ENCODE measurements around the gene ESR1. TPM values are rescaled to one million over a fixed set of nuclear protein-coding genes. Genes with fewer than 3 reads are reported as not detected.
A peak's percentile ranks its signal among the peaks of the same experiment; 100 is the strongest.

ESR1 gene
- total and polyA plus RNA-seq, 4 donors, result 0.05 to 16.1 (median 6.3) TPM

- WGBS, result 26% methylated on average over 4 of the region's 4 CpGs
- H3K4me3 ChIP-seq (ENCODE audit: low read depth in 1 of 3, low read length in 3 of 3), result no peak overlapping the region
- H3K9ac ChIP-seq (ENCODE audit: low read depth in 1 of 2, low read length in 2 of 2), result no peak overlapping the region
- H3K27ac ChIP-seq (ENCODE audit: low read depth in 1 of 2, low read length in 2 of 2), result no peak overlapping the region
- peaks cover 6 to 46% (median 20%) of the 10 kb centered on the region in 4 donors for H3K36me3 ChIP-seq (ENCODE audit: control insufficient read depth in 4 of 4, insufficient read depth in 3 of 4, low read depth in 1 of 4, low read length in 3 of 4)
- TF ChIP-seq YY1 (IDR thresholded peaks at IDR 0.05), result peak; percentile 42
- no peak for TF ChIP-seq RAD21 (IDR thresholded peaks at IDR 0.05)
- peak; percentile 57 for TF ChIP-seq FOXA2 (IDR thresholded peaks at IDR 0.05)
- peak; percentile 53 for TF ChIP-seq FOXA1 (IDR thresholded peaks at IDR 0.05)
- TF ChIP-seq MAX (IDR thresholded peaks at IDR 0.05), result peak; percentile 18
- TF ChIP-seq ATF3 (IDR thresholded peaks at IDR 0.05), result no peak
- TF ChIP-seq ZBTB33 (IDR thresholded peaks at IDR 0.05), result no peak
- no peak for TF ChIP-seq HNF4G (IDR thresholded peaks at IDR 0.05)
- peak; percentile 91 to 94 for TF ChIP-seq RXRA (IDR thresholded peaks at IDR 0.05)
- TF ChIP-seq TAF1 (conservative IDR thresholded peaks at IDR 0.05), result no peak
- peak; percentile 37 to 46 for TF ChIP-seq HNF4A (conservative IDR thresholded peaks at IDR 0.05)
- TF ChIP-seq SP1 (IDR thresholded peaks at IDR 0.05), result no peak
- H3K27me3 ChIP-seq (ENCODE audit: control insufficient read depth in 4 of 4, insufficient read depth in 4 of 4, low read length in 3 of 4), result no peaks in the 10 kb centered on the region
- H3K4me1 ChIP-seq (ENCODE audit: control insufficient read depth in 4 of 4, insufficient read depth in 4 of 4, low read length in 3 of 4), result no peaks in the 10 kb centered on the region
- no peak for DNase-seq (ENCODE audit: low spot score)
- no peaks in the 10 kb centered on the region for H3K9me3 ChIP-seq (ENCODE audit: control insufficient read depth in 4 of 4, low read length in 3 of 4)
Observed at GRCh38 chr6:152176268-152176667, 368.8 kb downstream of the ESR1 start.
